ENCODE data around the gene PLEKHA1. TPM values are rescaled to one million over a fixed set of nuclear protein-coding genes. Genes with fewer than 3 reads are reported as not detected.

Gene PLEKHA1
- total and polyA plus RNA-seq, 2 experiments from 2014 or later, result 25.8 to 36.6 TPM

DNA sequence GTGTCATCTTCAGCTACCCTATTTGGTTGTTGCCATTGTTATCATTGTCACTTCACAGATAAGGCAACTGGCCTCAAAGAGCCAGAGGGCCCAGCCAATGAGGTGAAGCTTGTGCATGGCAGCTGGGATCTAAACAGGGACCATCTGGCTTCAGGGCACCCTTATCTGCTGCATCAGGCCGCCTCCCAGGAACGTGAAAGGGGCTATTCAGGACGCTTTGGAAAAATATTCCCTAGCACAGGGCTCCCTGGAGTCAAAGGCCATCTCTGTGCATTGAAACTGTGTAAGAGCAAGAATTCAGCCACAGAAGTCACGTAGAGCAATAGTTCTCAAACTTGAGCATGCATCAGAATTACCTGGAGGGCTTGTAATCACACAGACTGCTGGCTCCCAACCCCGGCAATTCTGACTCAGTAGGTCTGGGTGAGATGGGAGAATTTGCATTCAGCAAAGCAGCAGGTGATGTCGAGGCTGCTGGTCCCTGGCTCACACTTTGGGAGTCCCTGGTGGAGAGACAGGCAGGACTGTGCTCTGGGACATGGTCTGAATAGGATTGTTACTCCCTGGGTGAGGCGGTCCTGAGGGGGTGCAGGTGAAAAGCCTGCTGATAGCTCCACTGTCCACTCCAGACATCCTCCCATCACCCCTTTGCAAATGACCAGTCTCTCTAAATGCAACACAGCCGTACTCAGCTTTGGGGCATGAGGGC lies 21.5 kb upstream of the PLEKHA1 start:
- no peak overlapping the region for H3K4me3 Mint-ChIP-seq
- H3K4me1 ChIP-seq (ENCODE audit: insufficient read depth), result no peaks in the 10 kb centered on the region
- H3K79me2 ChIP-seq (replicated peaks; ENCODE audit: insufficient read depth), result no peaks in the 10 kb centered on the region
- H4K20me1 ChIP-seq (replicated peaks; ENCODE audit: insufficient read depth), result no peaks in the 10 kb centered on the region
- no peaks in the 10 kb centered on the region for H3K9me2 ChIP-seq (ENCODE audit: insufficient read depth)
- ATAC-seq (no peak), DNase-seq (ENCODE audit: low spot score) (no peak)
- peaks cover 6% of the 10 kb centered on the region; the same call in 2 of the 3 replicates for H3K36me3 Mint-ChIP-seq (ENCODE audit: low read depth)
- no peaks in the 10 kb centered on the region for H3K36me3 ChIP-seq (ENCODE audit: insufficient read depth)
- TF ChIP-seq CREB1 (CRISPR knock-in tag; IDR thresholded peaks at IDR 0.05; ENCODE audit: low read depth) (no peak), NANOG (IDR thresholded peaks at IDR 0.05; ENCODE audit: borderline replicate concordance) (no peak), POLR2AphosphoS5 (IDR thresholded peaks at IDR 0.05; ENCODE audit: low read depth) (no peak), EZH2 (IDR thresholded peaks at IDR 0.05; ENCODE audit: low read depth, unreplicated experiment) (no peak)
- TF ChIP-seq, protein P1, sequence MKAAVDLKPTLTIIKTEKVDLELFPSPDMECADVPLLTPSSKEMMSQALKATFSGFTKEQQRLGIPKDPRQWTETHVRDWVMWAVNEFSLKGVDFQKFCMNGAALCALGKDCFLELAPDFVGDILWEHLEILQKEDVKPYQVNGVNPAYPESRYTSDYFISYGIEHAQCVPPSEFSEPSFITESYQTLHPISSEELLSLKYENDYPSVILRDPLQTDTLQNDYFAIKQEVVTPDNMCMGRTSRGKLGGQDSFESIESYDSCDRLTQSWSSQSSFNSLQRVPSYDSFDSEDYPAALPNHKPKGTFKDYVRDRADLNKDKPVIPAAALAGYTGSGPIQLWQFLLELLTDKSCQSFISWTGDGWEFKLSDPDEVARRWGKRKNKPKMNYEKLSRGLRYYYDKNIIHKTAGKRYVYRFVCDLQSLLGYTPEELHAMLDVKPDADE (IDR thresholded peaks at IDR 0.05), result no peak
- no peaks in the 10 kb centered on the region for H3F3A ChIP-seq (replicated peaks; ENCODE audit: low read depth)
- H3K27me3 ChIP-seq (ENCODE audit: insufficient read depth), result no peaks in the 10 kb centered on the region
- H3K27ac ChIP-seq (ENCODE audit: low read depth), result no peak overlapping the region
- H3K27me3 Mint-ChIP-seq (ENCODE audit: insufficient read depth, low read depth, poor library complexity), result peaks cover 4% of the 10 kb centered on the region
- H2AFZ ChIP-seq, result no peak overlapping the region
- H3K27ac Mint-ChIP-seq, result no peak overlapping the region
- no peak overlapping the region for H3K4me2 ChIP-seq
- H3K4me3 ChIP-seq, result no peak overlapping the region
- peaks cover 2% of the 10 kb centered on the region; the same call in 2 of the 3 replicates for H3K9me3 Mint-ChIP-seq
- H3K4me1 Mint-ChIP-seq, result peaks cover 5% of the 10 kb centered on the region

- Mint-ChIP-seq H3K4me1 (peaks cover 5% of the 10 kb centered on the region), H3K4me3 (no peak overlapping the region), H3K27me3 (ENCODE audit: insufficient read depth, low read depth, poor library complexity) (peaks cover 1% of the 10 kb centered on the region), H3K27ac (no peak overlapping the region; the same call in 1 of the 2 replicates), H3K9me3 (peaks cover 10% of the 10 kb centered on the region), H3K36me3 (ENCODE audit: low read depth) (peaks cover 11% of the 10 kb centered on the region)
- no peaks in the 10 kb centered on the region for H4K20me1 ChIP-seq (replicated peaks; ENCODE audit: insufficient read depth)
- no peaks in the 10 kb centered on the region for H3K27me3 ChIP-seq (ENCODE audit: insufficient read depth)
- H3K79me2 ChIP-seq (replicated peaks; ENCODE audit: insufficient read depth), result no peaks in the 10 kb centered on the region
- no peak overlapping the region for H3K27ac ChIP-seq (ENCODE audit: low read depth)
- H3K4me3 ChIP-seq, result no peak overlapping the region
- no peaks in the 10 kb centered on the region for H3K4me1 ChIP-seq (ENCODE audit: insufficient read depth)
- no peak overlapping the region for H3K4me2 ChIP-seq
- ATAC-seq (no peak), DNase-seq (ENCODE audit: low spot score) (no peak)
- no peaks in the 10 kb centered on the region for H3K9me2 ChIP-seq (ENCODE audit: insufficient read depth)
- no peaks in the 10 kb centered on the region for H3F3A ChIP-seq (replicated peaks; ENCODE audit: low read depth)
- no peaks in the 10 kb centered on the region for H3K36me3 ChIP-seq (ENCODE audit: insufficient read depth)
- H2AFZ ChIP-seq, result no peak overlapping the region
- TF ChIP-seq, protein P2, sequence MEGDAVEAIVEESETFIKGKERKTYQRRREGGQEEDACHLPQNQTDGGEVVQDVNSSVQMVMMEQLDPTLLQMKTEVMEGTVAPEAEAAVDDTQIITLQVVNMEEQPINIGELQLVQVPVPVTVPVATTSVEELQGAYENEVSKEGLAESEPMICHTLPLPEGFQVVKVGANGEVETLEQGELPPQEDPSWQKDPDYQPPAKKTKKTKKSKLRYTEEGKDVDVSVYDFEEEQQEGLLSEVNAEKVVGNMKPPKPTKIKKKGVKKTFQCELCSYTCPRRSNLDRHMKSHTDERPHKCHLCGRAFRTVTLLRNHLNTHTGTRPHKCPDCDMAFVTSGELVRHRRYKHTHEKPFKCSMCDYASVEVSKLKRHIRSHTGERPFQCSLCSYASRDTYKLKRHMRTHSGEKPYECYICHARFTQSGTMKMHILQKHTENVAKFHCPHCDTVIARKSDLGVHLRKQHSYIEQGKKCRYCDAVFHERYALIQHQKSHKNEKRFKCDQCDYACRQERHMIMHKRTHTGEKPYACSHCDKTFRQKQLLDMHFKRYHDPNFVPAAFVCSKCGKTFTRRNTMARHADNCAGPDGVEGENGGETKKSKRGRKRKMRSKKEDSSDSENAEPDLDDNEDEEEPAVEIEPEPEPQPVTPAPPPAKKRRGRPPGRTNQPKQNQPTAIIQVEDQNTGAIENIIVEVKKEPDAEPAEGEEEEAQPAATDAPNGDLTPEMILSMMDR (conservative IDR thresholded peaks at IDR 0.05; ENCODE audit: low read depth in 2 of 2), result no peak
- TF ChIP-seq, protein P3, sequence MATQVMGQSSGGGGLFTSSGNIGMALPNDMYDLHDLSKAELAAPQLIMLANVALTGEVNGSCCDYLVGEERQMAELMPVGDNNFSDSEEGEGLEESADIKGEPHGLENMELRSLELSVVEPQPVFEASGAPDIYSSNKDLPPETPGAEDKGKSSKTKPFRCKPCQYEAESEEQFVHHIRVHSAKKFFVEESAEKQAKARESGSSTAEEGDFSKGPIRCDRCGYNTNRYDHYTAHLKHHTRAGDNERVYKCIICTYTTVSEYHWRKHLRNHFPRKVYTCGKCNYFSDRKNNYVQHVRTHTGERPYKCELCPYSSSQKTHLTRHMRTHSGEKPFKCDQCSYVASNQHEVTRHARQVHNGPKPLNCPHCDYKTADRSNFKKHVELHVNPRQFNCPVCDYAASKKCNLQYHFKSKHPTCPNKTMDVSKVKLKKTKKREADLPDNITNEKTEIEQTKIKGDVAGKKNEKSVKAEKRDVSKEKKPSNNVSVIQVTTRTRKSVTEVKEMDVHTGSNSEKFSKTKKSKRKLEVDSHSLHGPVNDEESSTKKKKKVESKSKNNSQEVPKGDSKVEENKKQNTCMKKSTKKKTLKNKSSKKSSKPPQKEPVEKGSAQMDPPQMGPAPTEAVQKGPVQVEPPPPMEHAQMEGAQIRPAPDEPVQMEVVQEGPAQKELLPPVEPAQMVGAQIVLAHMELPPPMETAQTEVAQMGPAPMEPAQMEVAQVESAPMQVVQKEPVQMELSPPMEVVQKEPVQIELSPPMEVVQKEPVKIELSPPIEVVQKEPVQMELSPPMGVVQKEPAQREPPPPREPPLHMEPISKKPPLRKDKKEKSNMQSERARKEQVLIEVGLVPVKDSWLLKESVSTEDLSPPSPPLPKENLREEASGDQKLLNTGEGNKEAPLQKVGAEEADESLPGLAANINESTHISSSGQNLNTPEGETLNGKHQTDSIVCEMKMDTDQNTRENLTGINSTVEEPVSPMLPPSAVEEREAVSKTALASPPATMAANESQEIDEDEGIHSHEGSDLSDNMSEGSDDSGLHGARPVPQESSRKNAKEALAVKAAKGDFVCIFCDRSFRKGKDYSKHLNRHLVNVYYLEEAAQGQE (IDR thresholded peaks at IDR 0.05; ENCODE audit: unreplicated experiment), result no peak
- TF ChIP-seq EZH2phosphoT487 (IDR thresholded peaks at IDR 0.05; ENCODE audit: unreplicated experiment), result no peak
- TF ChIP-seq, protein P1 (IDR thresholded peaks at IDR 0.05), result no peak
Observed at GRCh38 chr10:122354383-122354782, 20.1 kb upstream of the PLEKHA1 start.
